NB4 (cell line): ENCODE results near the gene LLGL1.

Experiments used
- POLR2A ChIP-seq: IDR thresholded peaks from 2 replicates; pipeline ENCODE4 v1.6.1; 2011; ENCODE audit warnings: mild to moderate bottlenecking; ENCODE audit not compliant: insufficient read length; ENCODE audit errors: extremely low read depth
- TF ChIP-seq, protein P1 (sequence below): IDR thresholded peaks from one replicate; pipeline ENCODE4 v1.5.1; 2012; ENCODE audit warnings: low read depth, low read length
- TF ChIP-seq, protein P2 (sequence below): IDR thresholded peaks from 2 replicates; pipeline ENCODE4 v1.6.1; 2011; ENCODE audit warnings: low read depth, low read length

DNA sequence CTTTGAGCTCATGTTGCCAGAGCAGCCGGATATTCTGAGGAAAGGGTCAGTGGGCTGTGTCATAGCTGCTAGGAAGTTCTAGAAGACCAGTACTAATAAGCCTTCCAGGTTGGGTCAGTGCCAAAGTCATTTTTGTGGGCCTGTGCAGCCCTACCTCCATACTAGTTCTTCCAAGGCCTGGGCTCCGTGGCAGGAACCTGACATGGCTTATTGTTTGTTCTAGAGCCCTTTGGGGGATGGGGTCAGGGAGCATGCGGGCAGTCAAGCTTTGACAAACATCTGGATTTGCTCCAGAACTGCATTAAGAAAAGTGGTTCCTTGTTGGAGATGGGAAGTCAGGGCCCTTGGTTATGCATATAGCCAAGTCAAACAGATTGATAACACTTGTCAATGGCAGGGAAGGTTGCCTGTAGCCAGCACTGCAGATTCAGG lies 34.2 kb upstream of the LLGL1 start:
- TF ChIP-seq POLR2A, result no peak
- TF ChIP-seq, protein P1, sequence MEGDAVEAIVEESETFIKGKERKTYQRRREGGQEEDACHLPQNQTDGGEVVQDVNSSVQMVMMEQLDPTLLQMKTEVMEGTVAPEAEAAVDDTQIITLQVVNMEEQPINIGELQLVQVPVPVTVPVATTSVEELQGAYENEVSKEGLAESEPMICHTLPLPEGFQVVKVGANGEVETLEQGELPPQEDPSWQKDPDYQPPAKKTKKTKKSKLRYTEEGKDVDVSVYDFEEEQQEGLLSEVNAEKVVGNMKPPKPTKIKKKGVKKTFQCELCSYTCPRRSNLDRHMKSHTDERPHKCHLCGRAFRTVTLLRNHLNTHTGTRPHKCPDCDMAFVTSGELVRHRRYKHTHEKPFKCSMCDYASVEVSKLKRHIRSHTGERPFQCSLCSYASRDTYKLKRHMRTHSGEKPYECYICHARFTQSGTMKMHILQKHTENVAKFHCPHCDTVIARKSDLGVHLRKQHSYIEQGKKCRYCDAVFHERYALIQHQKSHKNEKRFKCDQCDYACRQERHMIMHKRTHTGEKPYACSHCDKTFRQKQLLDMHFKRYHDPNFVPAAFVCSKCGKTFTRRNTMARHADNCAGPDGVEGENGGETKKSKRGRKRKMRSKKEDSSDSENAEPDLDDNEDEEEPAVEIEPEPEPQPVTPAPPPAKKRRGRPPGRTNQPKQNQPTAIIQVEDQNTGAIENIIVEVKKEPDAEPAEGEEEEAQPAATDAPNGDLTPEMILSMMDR, result no peak
- TF ChIP-seq, protein P2, sequence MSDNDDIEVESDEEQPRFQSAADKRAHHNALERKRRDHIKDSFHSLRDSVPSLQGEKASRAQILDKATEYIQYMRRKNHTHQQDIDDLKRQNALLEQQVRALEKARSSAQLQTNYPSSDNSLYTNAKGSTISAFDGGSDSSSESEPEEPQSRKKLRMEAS, result no peak
